Measurements from ENCODE around the gene HOXD9.

The HOXD9 gene

DNA sequence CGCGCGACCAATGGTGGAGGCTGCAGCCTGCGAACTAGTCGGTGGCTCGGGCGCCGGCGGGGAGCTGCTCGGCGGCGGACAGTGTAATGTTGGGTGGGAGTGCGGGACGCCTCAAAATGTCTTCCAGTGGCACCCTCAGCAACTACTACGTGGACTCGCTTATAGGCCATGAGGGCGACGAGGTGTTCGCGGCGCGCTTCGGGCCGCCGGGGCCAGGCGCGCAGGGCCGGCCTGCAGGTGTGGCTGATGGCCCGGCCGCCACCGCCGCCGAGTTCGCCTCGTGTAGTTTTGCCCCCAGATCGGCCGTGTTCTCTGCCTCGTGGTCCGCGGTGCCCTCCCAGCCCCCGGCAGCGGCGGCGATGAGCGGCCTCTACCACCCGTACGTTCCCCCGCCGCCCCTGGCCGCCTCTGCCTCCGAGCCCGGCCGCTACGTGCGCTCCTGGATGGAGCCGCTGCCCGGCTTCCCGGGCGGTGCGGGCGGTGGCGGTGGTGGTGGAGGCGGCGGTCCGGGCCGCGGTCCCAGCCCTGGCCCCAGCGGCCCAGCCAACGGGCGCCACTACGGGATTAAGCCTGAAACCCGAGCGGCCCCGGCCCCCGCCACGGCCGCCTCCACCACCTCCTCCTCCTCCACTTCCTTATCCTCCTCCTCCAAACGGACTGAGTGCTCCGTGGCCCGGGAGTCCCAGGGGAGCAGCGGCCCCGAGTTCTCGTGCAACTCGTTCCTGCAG lies at the start of gene HOXD9:
TSS of gene HOXD9 (plus strand) at position 37 of the 728 bp plus-strand sequence. CDS start at position 87, 50 bp downstream.
- no peak for DNase-seq

DNA sequence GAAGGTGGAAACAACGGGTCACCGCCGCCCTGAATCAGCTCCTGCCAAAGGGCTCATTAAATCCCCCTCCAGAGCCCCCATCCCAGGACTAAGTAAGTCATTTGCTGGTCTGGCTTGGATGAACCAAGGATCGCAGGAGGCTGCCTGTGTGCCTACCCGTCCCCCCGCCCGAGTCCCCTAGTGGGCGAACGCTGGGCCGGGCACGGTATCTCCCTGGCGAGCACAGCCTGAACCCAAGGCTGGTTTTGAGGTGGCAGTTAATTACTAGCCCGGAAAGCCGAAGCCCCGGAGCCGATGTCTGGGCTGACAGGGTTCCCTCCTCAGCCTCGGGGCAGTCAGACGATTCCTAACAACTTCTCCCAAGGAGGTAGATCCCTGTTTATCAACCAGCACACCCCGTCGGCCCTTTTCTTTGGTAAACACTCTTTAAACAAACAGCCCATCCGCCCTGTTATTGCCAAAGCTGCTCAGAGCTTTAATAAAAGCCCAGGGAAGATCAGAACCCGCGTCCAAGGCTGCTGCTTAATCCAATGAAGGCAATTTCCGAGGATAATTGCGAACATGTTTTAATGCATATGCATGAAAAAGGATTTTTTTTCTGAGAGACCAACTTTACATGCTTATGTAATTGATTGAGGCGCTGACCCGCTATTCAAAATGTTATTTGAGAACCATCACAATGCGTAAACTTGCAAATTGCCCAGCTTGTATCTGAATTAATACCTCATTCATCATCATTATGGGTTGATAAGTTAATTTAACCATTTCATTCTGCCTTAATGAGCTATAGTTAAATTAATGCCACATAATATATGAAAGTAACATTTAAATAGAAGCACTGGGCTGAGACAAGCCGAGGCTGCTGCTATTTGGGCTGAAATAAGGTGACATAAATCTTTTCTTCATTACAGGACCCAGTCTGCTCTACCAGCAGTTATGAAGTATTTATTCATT lies 49.3 kb upstream of the HOXD9 start:
- DNase-seq, result no peak

DNA sequence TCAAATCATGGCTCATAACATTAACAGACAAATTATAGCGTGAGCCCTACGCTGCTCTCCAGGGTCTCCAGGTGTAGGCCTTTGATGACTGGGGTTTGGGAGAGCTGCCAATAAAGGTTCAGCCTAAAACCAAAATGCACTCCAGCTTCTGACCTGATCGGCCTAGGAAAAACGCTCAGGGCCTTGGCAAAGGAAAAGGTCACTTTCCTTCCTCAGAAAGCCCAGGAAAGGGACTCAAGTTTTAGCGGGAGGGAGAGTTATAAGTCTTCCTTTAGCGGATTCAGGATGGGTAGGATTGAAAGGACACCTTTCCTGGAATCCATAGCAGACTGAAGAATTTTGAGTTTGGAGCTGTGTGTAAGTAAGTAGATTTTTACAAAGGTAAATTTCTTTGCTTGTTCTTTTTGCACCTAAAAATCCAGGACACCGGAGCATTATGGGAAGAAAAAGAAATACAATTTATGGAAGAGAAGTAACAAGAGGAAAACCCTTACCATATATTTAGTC lies 47.5 kb upstream of the HOXD9 start:
- DNase-seq, result no peak

DNA sequence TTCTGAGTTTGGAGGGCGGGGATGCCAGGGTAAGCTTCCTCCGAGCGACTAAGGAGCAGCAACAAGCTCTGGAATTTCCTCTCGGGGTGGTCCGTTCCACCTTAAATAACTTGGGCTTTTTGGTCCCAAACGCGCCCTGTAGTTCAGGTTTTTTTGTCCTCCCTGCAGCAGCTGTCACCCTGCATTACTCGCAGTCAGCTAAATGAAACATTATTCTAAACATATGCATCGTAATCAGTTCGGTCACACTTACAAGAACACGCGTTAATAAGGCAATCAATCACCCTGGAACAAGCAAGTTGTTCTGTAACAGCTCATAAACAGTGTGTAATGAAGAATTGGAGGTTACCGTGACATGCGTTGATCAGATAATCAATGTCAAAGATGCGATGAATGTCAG lies 47.0 kb upstream of the HOXD9 start:
- DNase-seq, result no peak

DNA sequence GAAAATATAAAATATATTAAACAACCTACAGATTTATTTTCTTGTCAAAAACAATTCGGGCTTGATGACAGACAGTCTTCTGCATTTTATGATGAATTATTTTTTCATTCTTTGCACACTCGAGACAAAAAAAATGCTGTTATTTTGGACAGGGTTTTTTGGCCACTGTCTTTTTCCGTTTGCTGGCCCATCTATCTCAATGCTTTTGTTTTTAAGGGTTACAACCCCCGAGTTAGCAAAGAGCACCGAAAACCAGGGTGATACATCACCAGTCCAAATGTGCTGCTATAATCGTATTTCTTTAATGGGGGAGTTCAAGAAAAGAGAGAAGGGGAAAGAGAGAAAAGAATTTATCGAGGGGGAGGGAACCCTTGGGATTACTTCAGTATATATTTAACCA lies 46.5 kb upstream of the HOXD9 start:
- DNase-seq, result no peak

DNA sequence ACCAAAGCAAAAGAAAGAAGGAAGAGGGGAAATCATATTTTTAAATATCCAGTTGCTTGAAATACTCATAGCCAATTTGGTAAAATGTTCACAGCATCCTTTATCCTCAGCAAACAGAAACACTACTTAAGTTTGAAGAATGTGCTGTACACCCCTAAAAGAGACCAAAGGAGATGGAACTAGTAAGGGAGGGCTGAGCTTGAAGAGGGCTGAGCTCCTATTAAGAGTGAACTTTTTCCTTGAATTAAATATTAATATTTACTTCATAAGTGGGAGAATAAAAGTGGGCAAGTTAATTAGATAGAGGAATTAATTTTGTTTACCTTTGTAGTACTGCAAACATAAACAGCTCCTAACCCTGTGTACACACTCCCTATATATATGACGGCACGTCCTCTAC lies 45.7 kb upstream of the HOXD9 start:
- DNase-seq, result no peak

DNA sequence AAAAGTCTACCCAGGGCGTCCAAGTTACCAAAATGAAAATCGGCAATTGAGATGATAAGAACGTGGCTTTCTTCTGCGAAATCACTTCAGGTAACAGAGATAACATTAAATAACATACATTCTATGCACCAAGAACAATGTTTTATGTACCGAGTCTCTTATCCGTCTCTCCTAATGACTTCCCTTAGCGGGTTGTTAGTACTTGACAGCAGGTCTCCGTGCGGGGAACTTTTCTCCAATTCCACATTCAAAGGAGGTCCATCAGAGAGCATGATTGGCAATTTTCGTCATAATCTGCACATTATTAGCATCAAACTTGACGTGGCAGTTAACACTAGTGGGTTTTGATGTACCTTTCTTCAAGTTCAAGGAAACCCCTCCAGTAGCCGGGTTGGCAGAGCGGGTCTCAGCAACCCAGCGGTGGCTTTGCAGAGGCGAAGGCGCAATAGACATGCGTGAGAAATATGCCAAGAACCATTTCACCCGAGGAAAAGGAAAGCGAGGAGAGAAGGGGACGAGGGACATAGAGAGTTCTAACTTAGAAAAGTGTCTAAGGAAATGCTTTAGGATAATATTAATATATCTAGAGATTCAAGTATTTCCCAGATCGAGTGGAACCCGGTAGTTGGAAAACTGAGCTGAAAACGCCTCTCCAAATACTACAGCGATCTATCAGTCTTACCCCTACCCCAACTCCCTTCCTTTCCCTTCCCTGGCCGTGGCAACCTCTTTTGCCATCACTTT lies 43.8 kb upstream of the HOXD9 start:
- no peak for DNase-seq

DNA sequence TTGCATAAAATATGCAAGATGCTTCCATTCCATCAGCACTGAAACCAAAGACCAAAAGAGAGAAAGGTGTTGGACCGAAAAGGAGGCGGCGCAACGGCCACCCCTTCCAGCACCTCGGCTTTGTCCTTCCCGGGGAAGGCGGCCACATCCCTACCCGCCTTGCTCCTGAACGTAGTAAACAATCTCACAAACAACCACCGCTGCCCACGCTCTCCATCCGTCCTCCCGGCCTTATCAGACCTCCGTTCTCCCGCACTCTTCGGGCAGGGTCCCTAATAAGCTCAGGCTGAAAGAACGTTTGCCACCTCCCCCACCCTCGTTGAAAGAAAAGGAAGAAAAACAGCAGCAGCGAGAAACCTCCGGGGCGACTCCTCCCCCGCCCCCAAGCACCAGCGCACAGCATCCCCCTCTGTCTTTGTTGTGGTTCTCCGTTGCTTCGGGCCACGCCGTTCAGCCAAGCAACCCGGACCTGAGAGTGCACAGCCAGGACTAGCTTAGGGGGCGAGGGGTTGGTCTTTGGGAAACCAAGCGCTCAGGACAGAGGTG lies 43.2 kb upstream of the HOXD9 start:
- no peak for DNase-seq

DNA sequence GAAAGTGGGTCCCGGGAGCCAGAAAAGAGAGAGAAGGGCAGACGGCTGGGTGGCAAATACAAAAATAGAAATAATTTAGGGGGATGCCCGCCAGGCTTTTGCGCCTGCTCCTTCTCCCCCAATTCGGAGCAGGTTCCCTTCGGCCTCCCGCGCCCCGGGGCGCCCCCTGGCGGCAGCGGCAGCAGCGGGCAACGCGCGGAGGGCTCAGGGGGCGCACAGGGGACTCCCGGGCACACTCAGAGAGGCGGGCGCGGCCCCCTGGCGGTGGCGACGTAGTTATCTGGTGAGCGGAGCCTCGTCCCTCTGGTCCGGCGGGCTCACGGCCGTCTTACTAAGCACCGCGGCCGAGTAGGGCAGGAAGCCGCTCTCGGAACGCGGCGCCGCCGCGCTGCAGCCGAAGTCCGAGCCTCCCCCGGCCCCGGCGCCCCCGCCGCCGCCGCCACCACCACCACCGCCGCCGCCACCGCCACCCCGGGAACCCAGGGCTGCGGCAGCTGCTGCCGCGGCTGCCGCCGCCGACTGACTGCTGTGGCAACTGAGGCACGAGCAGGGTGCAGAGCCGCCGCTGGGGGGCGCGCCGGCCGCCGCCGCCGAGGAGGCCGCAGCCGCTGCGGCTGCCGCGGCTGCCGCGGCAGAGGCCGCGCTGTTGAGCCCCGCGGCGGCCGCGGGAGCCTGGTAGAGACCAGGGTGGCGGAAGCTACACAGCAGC lies 42.5 kb upstream of the HOXD9 start:
- DNase-seq, result no peak

DNA sequence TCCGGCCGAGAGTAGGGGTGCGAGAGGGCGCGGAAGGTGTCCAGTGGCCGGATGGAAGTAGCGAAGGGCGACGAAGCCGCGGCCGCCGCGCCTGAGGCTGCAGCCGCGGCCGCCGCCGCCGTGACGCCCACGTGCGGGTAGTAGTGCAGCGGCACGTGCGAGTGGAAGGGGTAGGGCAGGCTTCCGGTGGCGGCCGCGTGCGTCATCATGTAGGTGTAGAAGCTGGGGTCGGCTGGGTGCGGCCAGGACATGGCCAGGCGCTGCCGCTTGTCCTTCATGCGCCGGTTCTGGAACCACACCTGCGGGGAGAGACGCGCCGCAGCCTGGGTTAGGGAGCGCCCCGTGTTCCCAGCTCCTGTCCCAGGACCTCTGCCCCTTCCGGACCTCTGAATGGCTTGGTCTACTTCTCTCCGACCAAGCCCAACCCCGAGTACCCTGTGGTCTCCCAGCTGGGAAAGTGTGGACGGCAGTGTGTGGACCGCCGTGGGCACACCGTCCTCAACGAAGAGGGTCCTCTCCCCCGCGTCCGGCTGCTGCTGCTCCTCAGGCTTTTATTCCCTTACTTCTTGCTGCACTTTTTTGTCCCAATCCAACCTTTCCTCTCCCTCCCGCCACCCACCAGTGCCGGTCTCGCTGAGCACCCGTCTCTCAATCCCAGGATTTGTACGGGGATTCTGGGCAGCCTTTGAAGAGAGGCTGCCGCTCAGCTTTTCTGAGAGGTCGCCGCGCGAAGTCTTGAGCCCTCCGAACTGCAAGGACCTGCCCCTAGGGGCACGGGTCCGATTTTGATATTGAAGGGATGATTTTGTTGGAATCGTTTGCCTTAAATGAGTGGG lies 41.8 kb upstream of the HOXD9 start:
- DNase-seq, result no peak

DNA sequence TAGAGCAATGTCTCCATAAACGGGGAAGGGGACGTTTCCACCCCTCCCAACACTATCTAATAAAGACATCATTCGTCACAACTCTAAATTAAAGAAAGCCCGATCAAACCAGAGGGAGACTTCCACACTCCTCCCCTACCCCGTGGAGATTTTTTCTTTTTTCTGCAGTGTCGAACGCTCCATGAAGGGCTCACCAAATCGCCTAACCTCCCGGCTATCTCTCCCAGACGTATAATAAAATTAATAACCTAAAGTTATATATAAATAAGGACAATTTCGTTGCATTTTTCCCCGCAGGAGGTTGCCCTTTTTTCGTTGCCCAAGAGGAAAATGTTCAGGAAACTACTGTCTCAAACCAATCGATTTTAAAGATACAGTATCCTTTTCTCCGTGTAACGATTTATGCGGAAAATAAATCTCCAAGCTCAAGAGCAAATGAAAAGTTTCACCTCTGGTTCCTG lies 41.1 kb upstream of the HOXD9 start:
- no peak for DNase-seq

DNA sequence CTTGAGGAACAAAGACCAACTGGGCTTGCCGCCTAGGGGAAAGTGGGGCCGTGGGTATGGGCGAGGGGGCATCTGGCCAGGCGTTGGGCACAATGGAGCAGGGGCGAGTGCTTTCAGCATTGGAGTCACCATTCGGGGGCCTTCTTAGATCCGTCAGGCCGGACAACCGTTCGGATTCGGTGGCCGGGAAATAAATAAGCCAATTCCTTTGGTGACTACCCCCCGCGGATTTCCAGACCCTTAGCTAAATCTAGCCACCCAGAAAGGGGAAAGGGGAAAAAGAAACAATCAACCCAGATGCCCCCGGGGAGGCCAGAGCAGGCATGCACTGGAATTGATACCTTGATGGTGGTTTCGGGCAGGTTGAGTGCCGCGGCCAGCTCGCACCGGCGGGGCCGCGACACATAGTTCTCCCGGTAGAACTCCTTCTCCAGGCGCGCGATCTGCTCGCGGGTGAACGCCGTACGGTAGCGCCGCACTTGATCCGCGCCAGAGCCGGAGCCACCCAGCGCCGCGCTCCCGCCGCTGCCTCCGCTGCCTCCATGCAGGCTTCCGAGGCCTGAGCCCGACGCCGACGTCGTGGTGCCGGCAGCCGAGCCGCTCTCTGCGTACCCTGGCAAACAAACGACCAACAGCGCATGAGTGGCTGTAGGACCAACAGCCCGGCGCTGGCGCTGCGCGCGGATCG lies 40.5 kb upstream of the HOXD9 start:
- no peak for DNase-seq

DNA sequence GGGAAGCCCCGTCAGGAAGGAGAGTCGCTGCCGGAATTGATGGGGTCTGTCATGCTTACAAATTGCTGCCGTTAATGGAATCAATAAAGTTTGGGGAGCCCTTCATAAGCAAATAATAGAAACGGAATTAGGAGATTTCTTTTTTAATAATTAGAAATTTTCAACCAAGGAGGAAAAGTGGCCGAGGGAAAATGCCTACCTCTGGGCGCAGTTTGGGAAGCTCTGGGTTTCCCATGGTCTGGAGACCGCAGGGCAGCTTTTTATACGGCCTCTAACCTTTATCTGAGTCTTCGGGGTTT lies 40.0 kb upstream of the HOXD9 start:
- DNase-seq, result no peak

DNA sequence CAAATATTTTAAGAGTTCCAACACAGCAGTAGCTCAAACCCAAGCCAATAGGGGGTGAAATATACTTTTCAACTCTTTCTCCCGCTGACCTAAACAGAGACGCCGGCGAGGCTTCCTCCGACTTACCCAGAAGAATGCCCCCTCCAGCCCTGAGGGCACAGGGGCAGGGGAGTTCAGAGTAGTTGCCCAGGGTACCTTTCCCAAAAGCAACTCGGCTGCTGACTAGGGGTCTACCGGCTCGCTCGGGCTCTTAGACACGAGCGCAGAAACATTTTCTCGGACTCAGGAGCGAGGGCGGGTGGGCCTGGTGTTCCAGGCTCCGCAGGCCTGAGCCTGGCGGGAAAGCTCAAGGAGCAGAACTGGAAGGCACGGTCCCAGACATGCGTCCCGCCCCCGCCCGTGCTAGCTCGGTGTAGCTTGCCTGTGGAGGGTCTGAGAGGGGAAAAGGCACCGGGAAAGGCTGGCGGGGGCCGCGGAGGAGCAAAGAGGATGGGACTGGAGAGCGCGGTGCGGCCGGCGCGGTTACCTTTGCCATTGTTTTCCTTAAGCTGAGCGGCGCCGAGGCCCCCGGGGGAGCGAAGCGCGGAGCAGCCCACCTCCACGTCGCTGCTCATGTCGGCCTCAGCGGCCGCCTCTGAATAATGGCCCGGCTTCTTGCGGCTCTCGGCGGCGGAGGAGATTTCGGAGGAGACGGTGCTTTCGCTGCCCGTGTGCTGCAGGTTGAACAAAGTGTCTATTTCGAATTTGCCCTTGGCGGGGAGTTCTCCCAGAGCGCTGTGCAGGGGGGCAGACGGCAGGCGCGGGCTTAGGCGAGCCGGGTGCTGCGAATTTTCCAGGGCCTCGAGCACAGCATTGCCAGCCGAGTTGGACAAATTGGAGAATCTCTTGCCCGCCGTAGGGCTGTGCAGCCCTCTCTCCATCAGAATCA lies 39.4 kb upstream of the HOXD9 start:
- no peak for DNase-seq

DNA sequence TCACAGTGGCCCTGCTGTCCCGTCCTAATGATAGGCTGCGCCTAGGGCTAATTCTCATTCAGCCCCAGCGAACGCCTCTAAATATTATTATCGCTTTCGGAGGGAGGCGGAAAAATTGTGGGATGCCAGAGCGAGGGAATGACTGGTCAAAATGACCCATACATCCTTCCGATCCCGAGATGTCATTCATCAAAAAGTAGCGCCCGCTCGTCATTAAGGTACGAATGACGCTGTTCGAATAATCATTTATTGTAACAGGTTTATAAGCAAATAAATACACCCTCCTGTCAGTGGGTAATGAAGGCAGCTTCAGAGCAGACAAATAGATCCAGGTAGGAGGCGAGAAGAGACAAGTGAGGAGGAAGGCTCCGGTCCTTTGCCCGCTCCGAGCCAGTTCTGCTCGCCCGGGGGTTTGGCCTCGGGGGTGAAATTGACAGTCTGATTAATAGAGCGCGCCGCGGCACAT lies 38.7 kb upstream of the HOXD9 start, which contains the start of gene EVX2:
TSS of gene EVX2 (minus strand) at position 167 of the 466 bp plus-strand sequence. CDS start 186 bp downstream, outside the sequence.
- no peak for DNase-seq

DNA sequence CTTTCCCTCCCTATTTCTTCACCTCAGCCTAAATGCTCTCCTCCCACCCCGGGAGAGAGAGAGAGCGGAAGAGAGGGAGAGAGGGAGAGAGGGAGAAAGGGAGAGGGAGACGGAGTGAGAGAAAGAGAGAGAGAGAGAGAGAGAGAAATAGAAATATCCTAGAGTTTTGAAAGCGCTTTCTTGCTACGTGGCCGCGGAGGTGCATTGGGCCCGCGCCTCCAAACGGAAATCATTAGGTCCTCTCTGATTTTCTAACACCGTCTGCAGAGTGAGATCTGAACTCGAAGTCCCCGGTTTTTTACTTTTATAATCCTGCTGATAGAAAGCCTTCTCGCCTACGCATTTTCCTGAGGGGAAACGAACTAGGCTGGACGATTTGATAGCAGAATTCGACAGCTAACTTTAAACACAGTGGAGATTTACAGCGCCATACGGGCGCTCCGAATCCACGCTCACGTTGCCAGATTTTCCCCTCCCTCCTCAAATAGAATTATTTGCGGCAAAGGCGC lies 37.9 kb upstream of the HOXD9 start:
- no peak for DNase-seq

DNA sequence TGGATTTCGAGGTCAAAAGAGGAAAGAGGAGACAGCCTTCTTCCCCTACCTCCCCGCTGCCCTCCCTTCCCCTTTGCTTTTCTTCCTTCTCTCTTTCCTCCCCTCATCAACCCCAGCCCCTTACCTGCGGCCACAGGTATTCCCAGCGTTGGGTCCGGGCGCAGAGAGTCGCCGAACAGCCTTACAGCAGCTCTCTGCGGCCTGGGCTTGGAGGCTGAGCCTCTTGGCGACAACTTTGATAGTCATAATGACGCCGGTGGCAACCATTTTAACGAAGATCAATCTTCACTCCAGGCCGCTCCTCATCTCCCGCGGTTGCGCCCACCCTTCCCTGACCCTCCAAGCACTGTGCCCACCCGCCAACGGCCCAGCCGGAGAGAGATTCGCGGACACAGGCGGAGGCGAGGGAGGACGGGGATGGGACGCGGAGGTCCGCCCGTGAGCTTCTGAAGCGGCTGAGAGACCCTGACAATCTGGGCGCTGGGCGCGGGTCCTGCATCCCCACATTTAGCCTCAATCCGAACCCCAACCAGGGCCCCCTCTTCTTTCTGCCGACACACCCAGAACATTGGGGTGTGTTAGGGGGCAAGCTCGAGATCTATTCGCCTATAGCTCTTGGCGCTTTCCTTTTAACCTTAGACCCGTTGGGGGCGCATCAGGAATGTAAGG lies 37.3 kb upstream of the HOXD9 start:
- DNase-seq, result no peak

Measured in SHP77 treated with DMSO at 0.1 percent for 48 hours (cell line).